GM18870 (cell line): Measurements from ENCODE around the gene KMT2C.

Experiments
- ATAC-seq: cut with Tn5 transposase; IDR thresholded peaks from one replicate; pipeline ENCODE4 v1.9.1; 2021; ENCODE audit warnings: moderate library complexity; ENCODE audit not compliant: unreplicated experiment

KMT2C gene

DNA sequence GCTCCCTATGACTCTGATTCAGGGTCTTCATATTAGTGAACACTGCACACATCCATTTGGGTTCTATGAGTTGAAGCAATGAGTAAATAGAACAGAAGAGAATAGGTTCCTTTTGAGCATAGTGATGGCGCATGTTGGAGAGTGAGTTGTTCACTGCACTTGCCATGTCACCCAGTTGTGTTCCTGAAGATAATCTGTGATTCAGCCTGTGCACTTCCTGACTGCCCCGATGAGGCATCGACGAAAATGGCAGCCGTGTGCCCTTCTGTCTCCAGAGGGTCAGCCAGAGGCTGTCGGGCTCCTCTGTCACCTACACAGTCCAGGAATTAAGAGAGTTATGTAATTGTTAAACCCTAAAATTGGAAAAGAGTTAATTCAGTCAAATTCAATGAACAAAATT, 315.6 kb downstream of the KMT2C start:
- no peak for ATAC-seq

DNA sequence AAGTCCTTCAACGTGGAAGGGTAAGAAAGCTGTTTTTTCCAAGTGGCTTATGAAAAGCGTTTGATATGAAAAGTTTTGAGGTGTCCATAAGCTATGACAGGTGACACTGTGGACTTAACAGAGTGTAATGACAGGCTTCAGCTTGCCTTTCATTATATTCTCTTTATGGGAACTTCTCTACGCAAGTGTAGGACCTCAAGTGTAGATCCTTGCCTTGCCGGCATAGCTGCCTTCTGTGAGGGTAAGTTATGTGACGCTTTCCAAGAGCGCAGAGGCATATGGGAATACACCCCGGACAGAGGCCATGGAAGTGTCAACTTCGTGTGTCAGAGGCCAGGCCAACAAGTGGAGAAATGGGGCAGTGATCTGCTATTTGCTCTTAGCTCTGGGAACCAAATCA, 318.4 kb downstream of the KMT2C start:
- ATAC-seq, result no peak

DNA sequence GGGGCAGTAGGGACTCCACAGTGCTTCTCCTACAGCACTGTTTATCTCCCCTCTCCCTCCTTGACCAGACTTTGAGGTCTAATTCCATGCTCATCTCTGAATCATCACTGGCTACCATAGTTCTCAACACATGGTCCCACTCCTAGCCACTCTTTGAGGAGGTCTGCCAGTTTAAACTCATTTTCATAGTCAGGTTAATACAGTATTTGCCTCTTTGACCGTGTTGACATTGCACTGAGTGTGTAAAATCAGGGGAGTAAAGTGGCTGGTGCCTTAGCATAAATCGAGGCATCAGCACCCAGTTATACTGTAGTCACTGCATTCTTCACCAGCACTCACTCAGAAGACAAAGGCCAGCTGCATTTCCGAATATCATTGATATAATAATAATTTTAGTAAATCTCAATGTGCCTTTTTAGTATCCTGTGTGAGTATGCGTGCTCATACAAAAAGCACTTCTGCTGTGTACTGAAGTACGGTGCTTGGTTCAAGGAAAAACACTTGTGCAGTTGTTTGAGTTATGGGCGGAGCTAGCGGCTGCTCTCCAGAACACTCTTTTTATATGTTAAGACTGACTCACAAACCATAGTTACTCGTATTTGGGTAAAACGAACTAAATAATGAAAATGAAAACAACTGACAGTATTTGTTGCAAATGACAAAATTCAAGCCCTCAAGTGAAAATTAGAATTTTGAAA, 320.6 kb downstream of the KMT2C start:
- ATAC-seq, result no peak

DNA sequence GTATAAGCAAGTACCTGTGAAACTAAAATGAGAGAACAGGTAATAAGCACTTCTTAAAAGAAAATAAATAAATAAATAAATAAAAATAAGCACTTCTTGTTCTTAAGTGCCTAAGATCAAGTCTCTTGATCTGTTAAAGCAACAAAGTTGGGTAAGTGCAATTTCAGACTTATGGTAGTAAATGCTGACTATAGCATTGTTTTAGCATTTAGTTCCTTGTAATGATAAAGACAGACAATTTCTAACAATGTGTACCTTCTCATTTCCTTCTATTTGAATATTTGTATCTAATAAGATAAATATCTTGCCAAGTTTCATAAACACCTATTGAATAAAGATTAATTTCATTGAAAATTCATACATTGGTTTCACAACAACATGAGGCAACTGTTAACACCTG, 323.0 kb downstream of the KMT2C start:
- ATAC-seq, result no peak

DNA sequence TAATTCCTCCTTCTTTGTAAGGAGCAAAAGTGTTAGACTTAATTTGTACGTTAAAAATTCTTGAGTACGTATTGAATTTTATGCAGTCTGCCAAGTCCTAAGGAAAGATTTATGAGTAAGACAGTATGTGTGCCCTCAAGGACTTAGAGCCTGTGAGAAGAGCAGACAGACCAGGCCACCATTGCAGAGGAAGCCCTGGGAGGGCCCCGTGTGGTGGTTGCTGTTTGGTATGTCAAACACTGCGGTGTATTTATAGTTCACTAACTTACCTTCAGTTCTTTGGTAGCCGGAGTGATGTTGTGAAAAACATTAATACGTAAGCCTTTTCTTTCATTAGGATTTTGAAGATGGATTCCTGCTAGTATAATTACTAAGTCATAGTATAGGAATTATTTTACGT, 327.4 kb downstream of the KMT2C start:
- no peak for ATAC-seq

DNA sequence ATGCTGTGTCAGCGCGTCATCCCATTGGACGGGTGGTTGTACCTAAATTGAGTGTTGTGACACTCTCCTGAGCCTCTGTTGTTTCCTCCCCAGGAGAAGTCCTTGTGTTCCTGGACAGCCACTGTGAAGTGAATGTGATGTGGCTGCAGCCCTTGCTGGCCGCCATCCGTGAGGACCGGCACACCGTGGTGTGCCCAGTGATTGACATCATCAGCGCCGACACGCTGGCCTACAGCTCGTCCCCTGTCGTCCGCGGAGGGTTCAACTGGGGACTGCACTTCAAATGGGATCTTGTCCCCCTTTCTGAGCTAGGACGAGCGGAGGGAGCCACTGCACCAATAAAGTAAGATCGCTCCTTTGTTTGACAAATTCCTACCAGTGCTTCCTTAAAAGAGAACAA, 327.9 kb downstream of the KMT2C start:
- no peak for ATAC-seq

DNA sequence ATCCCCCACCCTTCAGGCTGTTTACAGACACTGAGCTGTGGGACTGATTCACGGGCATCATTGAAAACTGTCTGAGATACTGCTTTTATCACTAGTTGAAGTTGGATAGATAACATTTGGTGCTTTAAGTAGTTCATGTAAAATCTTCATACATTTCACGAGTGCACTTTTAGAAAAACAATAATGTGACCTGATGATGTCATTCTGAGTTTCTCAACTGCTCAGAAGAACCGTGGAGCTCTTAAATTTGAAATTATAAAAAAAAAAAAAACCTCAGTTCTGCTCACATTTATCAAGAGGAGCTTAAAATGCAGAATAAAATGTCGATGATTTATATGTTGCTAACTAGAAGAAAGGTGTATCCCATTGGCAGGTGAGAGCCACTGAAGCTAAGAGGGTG, 328.8 kb downstream of the KMT2C start:
- no peak for ATAC-seq

DNA sequence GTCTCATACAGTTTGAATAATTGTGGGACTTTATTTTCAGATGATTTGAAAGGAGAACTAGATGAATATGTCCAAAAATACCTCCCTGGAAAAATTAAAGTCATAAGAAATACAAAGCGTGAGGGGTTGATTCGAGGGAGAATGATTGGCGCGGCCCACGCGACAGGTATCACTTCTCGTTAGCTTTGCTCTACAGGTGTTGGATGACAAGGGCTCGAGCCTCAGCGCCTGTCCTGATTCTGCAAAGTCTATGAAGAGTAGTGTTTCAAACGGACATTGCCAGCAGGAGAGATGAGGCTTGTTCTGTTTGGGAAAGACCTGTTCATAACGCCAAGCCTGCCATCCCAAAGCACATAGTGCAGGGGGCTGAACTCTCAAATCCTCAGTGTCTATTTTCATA, 330.6 kb downstream of the KMT2C start:
- no peak for ATAC-seq

DNA sequence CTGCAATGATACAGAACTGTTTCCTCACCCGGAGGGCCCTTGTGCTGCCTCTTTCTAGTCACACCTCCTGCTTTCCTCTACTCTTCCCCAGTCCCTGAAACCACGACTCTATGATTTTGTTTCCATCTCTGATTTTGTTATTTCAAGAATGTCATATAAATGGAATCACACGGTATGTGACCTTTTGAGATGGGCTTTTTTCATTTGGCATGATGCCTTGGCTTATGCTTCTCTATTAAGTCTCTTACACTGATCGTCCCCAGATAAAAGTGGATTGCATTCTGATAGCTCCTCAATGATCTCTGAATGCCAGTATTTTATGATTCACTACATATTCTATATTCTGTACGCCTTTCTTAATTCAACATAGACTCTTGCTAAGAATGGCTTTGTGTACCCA, 332.1 kb downstream of the KMT2C start:
- ATAC-seq, result no peak

DNA sequence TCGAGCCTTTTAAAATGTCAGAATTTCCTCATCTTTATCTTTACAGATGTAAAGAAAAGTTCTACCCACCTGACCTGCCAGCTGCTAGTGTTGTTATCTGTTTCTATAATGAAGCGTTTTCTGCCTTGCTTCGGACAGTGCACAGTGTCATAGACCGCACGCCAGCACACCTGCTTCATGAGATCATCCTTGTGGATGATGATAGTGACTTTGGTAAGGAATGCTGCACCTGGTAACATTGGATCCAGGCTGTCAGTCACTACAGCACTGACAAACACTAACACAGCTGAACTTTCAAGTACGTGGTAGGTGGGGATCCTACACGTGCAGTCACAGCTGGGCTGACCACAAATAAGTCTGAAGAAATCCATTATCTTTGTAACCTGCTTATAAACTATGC, 332.7 kb downstream of the KMT2C start:
- ATAC-seq, result no peak

DNA sequence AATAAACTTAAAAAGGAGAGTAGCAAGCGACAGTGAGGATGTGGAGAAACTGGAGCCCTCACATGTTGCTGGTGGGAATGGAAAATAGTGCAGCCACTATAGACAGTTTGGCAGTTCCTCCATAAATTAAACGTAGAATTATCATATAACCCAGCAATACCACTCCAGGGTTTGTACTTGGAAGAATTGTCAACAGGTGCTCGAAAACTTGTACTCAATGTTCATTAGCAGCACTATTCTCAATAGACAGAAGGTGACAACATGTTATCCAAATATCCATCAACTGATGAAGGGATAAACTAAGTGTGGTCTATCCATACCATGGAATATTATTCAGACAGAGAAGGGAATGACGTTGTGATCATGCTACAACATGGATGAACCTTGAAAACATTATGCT, 338.5 kb downstream of the KMT2C start:
- ATAC-seq, result no peak

DNA sequence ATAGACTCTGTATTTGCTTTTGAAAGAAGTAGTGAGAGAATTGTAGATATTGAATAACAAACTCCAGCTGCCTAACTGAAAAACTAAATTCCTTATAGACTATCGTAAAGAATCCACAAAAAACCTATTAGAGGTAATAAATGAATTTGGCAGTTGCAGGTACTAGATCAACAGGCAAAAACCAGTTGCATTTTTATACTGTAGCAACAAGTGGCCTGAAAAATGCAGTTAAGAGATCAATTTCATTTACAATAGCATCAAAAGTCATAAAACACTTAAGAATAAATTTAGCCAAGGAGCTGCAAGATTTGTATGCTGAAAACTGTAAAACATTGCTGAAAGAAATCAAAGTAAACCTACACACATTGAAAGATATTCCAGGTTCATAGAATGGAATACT, 340.0 kb downstream of the KMT2C start:
- ATAC-seq, result no peak

DNA sequence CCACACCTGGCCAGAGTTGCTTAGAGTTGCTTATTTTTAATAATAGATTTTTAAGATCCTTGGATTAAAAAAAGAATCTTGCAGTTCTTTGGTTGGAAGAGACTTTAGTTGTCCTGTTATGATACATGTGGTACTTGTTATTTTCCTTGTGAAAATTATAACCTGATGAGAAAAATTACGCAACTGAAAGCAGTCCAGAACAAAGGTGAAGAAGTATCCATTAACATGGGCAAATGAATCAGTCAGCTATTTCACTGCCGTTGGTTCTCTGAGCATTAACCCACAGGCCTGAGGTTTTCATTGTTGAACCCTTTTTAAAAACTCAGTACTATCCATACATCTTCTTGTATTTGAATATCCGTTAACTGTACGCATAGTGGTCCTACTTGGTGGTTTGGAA, 342.1 kb downstream of the KMT2C start:
- no peak for ATAC-seq

DNA sequence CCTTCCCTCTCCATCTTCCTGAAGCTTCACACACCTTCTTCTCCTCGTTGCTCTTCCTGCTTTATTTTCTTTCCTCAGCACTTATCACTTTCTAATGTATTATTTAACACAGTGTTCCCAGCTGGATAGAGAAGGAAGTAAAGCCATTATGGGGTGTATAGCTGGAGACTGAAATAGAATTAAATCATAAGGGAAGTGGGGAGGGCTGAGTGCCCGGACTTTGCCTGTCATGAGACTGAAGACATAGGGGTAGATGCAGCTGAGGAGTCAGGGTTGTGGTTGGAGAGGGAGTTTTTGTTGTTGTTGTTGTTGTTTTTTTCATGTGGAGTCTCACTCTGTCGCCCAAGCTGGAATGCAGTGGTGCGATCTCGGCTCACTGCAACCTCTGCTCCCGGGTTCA, 345.1 kb downstream of the KMT2C start:
- ATAC-seq, result no peak

DNA sequence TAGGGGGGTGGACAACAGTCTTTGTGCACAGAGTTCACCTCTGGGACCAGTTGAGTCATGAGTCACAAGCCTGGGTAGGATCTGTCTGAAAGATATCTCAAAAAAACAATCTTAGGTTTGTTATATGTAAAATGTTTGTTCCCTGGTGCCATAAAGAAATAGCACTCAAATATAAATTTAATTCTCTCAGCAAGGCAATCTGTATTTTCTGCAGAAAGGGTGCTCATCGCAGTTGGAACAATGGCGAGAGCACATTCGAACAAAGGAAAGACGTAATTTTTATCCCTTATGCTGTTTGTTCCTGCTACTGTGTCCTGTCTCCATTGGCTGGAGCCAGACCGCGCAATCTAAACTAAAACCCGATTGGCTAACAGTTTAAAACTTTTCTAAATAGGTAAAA, 346.6 kb downstream of the KMT2C start:
- no peak for ATAC-seq

DNA sequence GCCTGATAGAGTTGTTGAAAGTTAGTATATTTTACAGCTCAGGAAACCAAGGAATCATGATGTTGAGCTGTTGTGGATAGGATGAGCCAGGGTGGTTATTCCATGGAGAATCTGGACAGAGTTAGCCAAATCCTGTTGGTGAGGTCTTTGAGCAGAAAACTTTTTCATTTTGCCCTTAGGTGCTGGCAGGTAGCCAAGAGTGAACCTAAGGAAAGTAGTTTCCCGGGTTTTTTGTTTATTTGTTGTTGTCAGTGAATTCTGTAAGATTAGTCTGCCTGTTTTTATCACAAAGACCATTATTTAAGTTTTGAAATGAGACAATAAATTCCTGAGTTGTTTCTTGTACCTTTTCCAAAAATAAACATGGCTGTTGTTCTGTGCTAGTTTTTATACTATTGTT, 349.3 kb downstream of the KMT2C start:
- ATAC-seq, result no peak

DNA sequence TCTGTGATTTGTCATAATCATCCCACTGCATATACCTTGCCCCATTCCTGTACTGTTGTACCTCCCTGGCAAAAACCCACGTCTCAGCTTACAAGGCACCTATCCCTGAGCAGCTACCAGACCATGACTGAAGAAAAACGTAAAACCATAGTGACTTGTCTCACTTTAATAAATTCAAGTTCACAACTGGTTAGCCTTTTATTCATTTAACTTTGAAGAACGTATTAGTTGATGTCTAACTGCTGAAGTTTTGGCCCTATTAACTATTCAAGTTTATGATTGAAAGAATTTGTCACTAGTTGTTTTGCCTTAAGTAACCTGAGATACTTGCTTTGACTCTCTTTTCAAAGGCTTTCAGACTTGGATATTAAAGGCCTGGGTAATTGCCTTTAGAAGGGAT, 350.7 kb downstream of the KMT2C start:
- no peak for ATAC-seq
